HepG2 (cell line): ENCODE data around the gene GADD45GIP1. TPM values are rescaled to one million over a fixed set of nuclear protein-coding genes. Genes with fewer than 3 reads are reported as not detected.

Source experiments
- ATAC-seq: fragments of 200-7000 bp; cut with Tn5 transposase; 3 replicates; pipeline ENCODE4 v1.9.1; 2020; ENCODE audit warnings: mild to moderate bottlenecking, moderate library complexity
- BruUV-seq: library from RNA; stranded (reverse); fragments of 400-500 nt; replicated peaks from 2 replicates; lab custom pipeline; 2021; lab: Mats Ljungman, UMichigan
- CTCF ChIA-PET: fragments of 300-600 bp; formaldehyde crosslinking; extraction: SDS; loops from one replicate; lab custom pipeline; 2021; ENCODE audit warnings: low total read pairs, inconsistent platforms, low intra/inter-chr PET ratio; lab: Yijun Ruan, JAX
- POLR2A ChIA-PET: fragments of 350-600 bp; sonication (Branson Sonifier 250); formaldehyde crosslinking; loops from one replicate; lab custom pipeline; 2020; ENCODE audit warnings: antibody characterized with exemption, inconsistent platforms; lab: Yijun Ruan, JAX
- DNase-seq: peaks from one replicate; pipeline ENCODE4 v3.0.0-alpha.2; 2015; ENCODE audit warnings: low spot score
- FAIRE-seq: peaks from 3 replicates; lab custom pipeline; 2011; peaks lifted over from hg19 to GRCh38; lab: Jason Lieb, UNC
- H2AFZ ChIP-seq: one replicate; pipeline ENCODE4 v1.6.1; 2011; ENCODE audit warnings: low read length, inconsistent platforms
- H3K27ac ChIP-seq: fragments of 300-600 bp; 3 replicates; pipeline ENCODE4 v1.8.0; 2011; ENCODE audit warnings: mixed run types, mild to moderate bottlenecking, mixed read lengths, low read length, inconsistent platforms; ENCODE audit not compliant: insufficient read depth; ENCODE audit errors: extremely low read length
- H3K27me3 ChIP-seq, 2 experiments: fragments of 200-600 bp in 1 of 2; 2 replicates in 1 of 2; 3 replicates in 1 of 2; pipeline versions ENCODE4 v1.6.0 to v1.8.0; 2011; ENCODE audit warnings: low read length in 2 of 2, mild to moderate bottlenecking in 2 of 2, moderate library complexity in 2 of 2, inconsistent platforms in 1 of 2; ENCODE audit not compliant: insufficient read depth in 2 of 2, control insufficient read depth in 1 of 2
- H3K36me3 ChIP-seq, 2 experiments: fragments of 200-600 bp in 1 of 2; replicated peaks in 1 of 2; 2 replicates in 1 of 2; 3 replicates in 1 of 2; pipeline versions ENCODE4 v1.5.1 to v1.8.0; 2011; ENCODE audit warnings: low read length in 2 of 2, inconsistent platforms in 1 of 2; ENCODE audit not compliant: insufficient read depth in 2 of 2, control insufficient read depth in 1 of 2
- H3K4me1 ChIP-seq: 2 replicates; pipeline ENCODE4 v1.5.1; 2012; ENCODE audit warnings: low read length, inconsistent platforms; ENCODE audit not compliant: insufficient read depth
- H3K4me2 ChIP-seq: 2 replicates; pipeline ENCODE4 v1.6.0; 2011; ENCODE audit warnings: low read depth, low read length, inconsistent platforms
- H3K4me3 ChIP-seq, 3 experiments: fragments of 200-600 bp in 1 of 3; sonication (generic), shearing (Covaris generic) in 1 of 3; replicated peaks in 1 of 3; 2 replicates each; pipeline ENCODE4 v1.5.1; 2011 to 2016; ENCODE audit warnings: low read length in 3 of 3, inconsistent platforms in 2 of 3, low read depth in 2 of 3, mild to moderate bottlenecking in 2 of 3, control low read depth in 1 of 3, mixed read lengths in 1 of 3; ENCODE audit not compliant: insufficient read depth in 1 of 3
- H3K79me2 ChIP-seq: one replicate; pipeline ENCODE4 v1.6.1; 2011; ENCODE audit warnings: low read length, inconsistent platforms; ENCODE audit not compliant: insufficient read depth
- H3K9ac ChIP-seq: 2 replicates; pipeline ENCODE4 v1.6.0; 2011; ENCODE audit warnings: mild to moderate bottlenecking, low read depth, low read length, inconsistent platforms; ENCODE audit not compliant: insufficient read depth
- H3K9me3 ChIP-seq: 2 replicates; pipeline ENCODE4 v1.5.1; 2012; ENCODE audit warnings: mild to moderate bottlenecking, low read length
- H4K20me1 ChIP-seq: 2 replicates; pipeline ENCODE4 v1.6.0; 2011; ENCODE audit warnings: inconsistent platforms, mild to moderate bottlenecking, low read length, moderate library complexity; ENCODE audit not compliant: insufficient read depth
- EP300 ChIP-seq, 3 experiments: sonication (generic) in 1 of 3; formaldehyde crosslinking in 1 of 3; IDR thresholded peaks; 2 replicates each; pipeline versions ENCODE4 v1.5.1 to v1.6.1; 2011 to 2020; ENCODE audit warnings: low read depth in 2 of 3, low read length in 2 of 3, borderline replicate concordance in 1 of 3, improper control_type of control experiment in 1 of 3, mild to moderate bottlenecking in 1 of 3, missing genetic modification reagents in 1 of 3, moderate library complexity in 1 of 3
- HDAC1 ChIP-seq: sonication (generic); formaldehyde crosslinking; IDR thresholded peaks from 2 replicates; pipeline ENCODE4 v1.5.1; 2020; ENCODE audit warnings: mild to moderate bottlenecking, missing genetic modification reagents
- NCOA1 ChIP-seq: sonication (generic); formaldehyde crosslinking; IDR thresholded peaks from 2 replicates; pipeline ENCODE4 v1.9.0; 2021; ENCODE audit warnings: missing genetic modification reagents
- RARG ChIP-seq: sonication (generic); formaldehyde crosslinking; IDR thresholded peaks from 2 replicates; pipeline ENCODE4 v1.4.0; 2020; ENCODE audit warnings: low read depth, mild to moderate bottlenecking, missing genetic modification reagents
- SIN3A ChIP-seq: IDR thresholded peaks from 2 replicates; pipeline ENCODE4 v1.6.1; 2011; ENCODE audit warnings: low read depth, mild to moderate bottlenecking, control low read depth, low read length, borderline replicate concordance
- SKI ChIP-seq: fragments of 450-650 bp; IDR thresholded peaks from one replicate; pipeline ENCODE4 v1.6.1; 2018; ENCODE audit warnings: mild to moderate bottlenecking; ENCODE audit not compliant: partially characterized antibody
- ZNF598 ChIP-seq: sonication (generic); formaldehyde crosslinking; IDR thresholded peaks from 2 replicates; pipeline ENCODE4 v1.5.1; 2020; ENCODE audit warnings: mild to moderate bottlenecking, missing genetic modification reagents, borderline replicate concordance
- WGBS: methylation state at CpG from one replicate; pipeline ENCODE4 v1.1.6; 2017; ENCODE audit warnings: low lambda C conversion rate; 5-methylcytosine and 5-hydroxymethylcytosine counted together
- in situ Hi-C: cut with HindIII; loops from 2 replicates; pipeline ENCODE4 v1.10.0; 2017; ENCODE audit warnings: low pct_unique_long_range_greater_than_20kb; ENCODE audit not compliant: extremely low pct_ligation_motif_present
- intact Hi-C: fragments of 100-400 bp; cut with micrococcal nuclease; formaldehyde crosslinking; loops from one replicate; pipeline ENCODE4 v1.10.0; 2022; ENCODE audit not compliant: unreplicated experiment
- polyA plus RNA-seq, 8 experiments: library from polyadenylated mRNA; depleted of rRNA in 3 of 8; stranded (reverse) in 7 of 8; unstranded in 1 of 8; fragments of >200 nt; fragmentation: Illumina TruSeq in 4 of 8; extraction: Trizol in 4 of 8; gene quantifications; 2 replicates each; pipeline versions ENCODE4 v1.2.1 to v1.2.3, GENCODE V29; 2011 to 2016; ENCODE audit warnings: low read depth in 4 of 8, missing spikeins in 1 of 8, mixed read lengths in 1 of 8; ENCODE audit not compliant: insufficient read depth in 1 of 8
- total RNA-seq, 5 experiments: library from RNA; depleted of rRNA; stranded (reverse); fragments of >200 nt; fragmentation: Illumina TruSeq; extraction: Trizol; gene quantifications; 2 replicates each; pipeline ENCODE4 v1.2.3, GENCODE V29; 2016; ENCODE audit warnings: low read depth in 1 of 5
- TF ChIP-seq, protein P1 (sequence below), 2 experiments: fragments of 450-650 bp in 1 of 2; sonication (generic) in 1 of 2; formaldehyde crosslinking; IDR thresholded peaks; 2 replicates each; pipeline versions ENCODE4 v1.5.0 to v1.8.0; 2020 to 2022; ENCODE audit warnings: mild to moderate bottlenecking in 1 of 2, missing genetic modification reagents in 1 of 2
- TF ChIP-seq, protein P2 (sequence below): sonication (generic); formaldehyde crosslinking; IDR thresholded peaks from 2 replicates; pipeline ENCODE4 v1.4.0; 2020; ENCODE audit warnings: missing genetic modification reagents
- TF ChIP-seq, protein P3 (sequence below): sonication (generic); formaldehyde crosslinking; IDR thresholded peaks from 2 replicates; pipeline ENCODE4 v1.4.0; 2020; ENCODE audit warnings: missing genetic modification reagents
- TF ChIP-seq, protein P4 (sequence below): sonication (generic); formaldehyde crosslinking; IDR thresholded peaks from 2 replicates; pipeline ENCODE4 v1.4.0; 2020; ENCODE audit warnings: mild to moderate bottlenecking, missing genetic modification reagents

GADD45GIP1 gene
- total and polyA plus RNA-seq, 2 of the 13 experiments (the other 11 are each of a cell fraction or from before 2014, with no cell fraction given): 24.6 to 30.7 TPM

DNA sequence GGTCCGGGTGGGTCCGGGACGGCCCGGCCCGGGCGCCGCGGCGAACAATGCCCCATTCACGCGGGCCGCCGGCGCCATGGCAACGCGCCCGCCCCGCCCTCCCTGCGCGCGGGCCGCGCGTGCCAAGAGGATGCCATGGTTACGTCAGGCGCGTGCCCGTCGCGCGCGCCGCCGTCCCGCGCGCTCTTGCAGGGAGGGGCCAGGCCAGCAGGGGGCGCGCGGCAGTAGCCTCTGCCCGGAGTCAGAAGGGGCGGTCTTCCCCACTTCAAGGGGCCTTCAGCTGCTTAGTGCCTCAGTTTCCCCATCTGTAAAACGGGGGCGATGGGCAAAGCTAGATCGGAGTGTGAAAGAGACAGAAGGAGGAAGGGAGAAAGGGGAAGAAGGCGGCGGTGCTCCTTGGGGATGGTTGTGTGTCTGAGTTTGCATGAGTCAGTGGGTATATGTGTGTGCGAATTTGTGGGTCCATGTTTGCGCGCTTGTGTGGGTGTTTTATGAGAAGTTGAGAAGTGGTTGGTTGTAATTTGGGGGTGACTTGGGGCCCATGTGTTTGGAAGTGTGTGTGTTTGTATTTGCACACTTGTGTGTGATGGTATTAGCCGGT, 26.6 kb upstream of the GADD45GIP1 start:
- Histone ChIP-seq H3K4me3 (peak overlapping the region in 2 of 3 experiments; percentile 38 to 47; a peak in 1 of 6 replicates), H3K27ac (no peak overlapping the region)
- CTCF ChIA-PET: interaction anchor here (2.4 to 3.8 kb wide), 2 partner anchors 78 to 110 kb away, joined by 11 to 29 read pairs; no protein-coding TSS in a partner anchor
- TF ChIP-seq, protein P1, sequence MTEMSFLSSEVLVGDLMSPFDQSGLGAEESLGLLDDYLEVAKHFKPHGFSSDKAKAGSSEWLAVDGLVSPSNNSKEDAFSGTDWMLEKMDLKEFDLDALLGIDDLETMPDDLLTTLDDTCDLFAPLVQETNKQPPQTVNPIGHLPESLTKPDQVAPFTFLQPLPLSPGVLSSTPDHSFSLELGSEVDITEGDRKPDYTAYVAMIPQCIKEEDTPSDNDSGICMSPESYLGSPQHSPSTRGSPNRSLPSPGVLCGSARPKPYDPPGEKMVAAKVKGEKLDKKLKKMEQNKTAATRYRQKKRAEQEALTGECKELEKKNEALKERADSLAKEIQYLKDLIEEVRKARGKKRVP (CRISPR knock-in tag; IDR thresholded peaks at IDR 0.05): peak in 1 of 2 experiments; percentile 96; a peak in 2 of 4 replicates
- peak; percentile 58 for TF ChIP-seq SKI
- peak; percentile 46; the same call in 1 of the 2 replicates for TF ChIP-seq HDAC1 (CRISPR knock-in tag)
- TF ChIP-seq, protein P2, sequence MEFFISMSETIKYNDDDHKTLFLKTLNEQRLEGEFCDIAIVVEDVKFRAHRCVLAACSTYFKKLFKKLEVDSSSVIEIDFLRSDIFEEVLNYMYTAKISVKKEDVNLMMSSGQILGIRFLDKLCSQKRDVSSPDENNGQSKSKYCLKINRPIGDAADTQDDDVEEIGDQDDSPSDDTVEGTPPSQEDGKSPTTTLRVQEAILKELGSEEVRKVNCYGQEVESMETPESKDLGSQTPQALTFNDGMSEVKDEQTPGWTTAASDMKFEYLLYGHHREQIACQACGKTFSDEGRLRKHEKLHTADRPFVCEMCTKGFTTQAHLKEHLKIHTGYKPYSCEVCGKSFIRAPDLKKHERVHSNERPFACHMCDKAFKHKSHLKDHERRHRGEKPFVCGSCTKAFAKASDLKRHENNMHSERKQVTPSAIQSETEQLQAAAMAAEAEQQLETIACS: peak; percentile 99
- TF ChIP-seq NCOA1 (CRISPR knock-in tag): no peak
- TF ChIP-seq, protein P3, sequence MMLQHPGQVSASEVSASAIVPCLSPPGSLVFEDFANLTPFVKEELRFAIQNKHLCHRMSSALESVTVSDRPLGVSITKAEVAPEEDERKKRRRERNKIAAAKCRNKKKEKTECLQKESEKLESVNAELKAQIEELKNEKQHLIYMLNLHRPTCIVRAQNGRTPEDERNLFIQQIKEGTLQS (CRISPR knock-in tag): peak; percentile 68
- TF ChIP-seq, protein P4, sequence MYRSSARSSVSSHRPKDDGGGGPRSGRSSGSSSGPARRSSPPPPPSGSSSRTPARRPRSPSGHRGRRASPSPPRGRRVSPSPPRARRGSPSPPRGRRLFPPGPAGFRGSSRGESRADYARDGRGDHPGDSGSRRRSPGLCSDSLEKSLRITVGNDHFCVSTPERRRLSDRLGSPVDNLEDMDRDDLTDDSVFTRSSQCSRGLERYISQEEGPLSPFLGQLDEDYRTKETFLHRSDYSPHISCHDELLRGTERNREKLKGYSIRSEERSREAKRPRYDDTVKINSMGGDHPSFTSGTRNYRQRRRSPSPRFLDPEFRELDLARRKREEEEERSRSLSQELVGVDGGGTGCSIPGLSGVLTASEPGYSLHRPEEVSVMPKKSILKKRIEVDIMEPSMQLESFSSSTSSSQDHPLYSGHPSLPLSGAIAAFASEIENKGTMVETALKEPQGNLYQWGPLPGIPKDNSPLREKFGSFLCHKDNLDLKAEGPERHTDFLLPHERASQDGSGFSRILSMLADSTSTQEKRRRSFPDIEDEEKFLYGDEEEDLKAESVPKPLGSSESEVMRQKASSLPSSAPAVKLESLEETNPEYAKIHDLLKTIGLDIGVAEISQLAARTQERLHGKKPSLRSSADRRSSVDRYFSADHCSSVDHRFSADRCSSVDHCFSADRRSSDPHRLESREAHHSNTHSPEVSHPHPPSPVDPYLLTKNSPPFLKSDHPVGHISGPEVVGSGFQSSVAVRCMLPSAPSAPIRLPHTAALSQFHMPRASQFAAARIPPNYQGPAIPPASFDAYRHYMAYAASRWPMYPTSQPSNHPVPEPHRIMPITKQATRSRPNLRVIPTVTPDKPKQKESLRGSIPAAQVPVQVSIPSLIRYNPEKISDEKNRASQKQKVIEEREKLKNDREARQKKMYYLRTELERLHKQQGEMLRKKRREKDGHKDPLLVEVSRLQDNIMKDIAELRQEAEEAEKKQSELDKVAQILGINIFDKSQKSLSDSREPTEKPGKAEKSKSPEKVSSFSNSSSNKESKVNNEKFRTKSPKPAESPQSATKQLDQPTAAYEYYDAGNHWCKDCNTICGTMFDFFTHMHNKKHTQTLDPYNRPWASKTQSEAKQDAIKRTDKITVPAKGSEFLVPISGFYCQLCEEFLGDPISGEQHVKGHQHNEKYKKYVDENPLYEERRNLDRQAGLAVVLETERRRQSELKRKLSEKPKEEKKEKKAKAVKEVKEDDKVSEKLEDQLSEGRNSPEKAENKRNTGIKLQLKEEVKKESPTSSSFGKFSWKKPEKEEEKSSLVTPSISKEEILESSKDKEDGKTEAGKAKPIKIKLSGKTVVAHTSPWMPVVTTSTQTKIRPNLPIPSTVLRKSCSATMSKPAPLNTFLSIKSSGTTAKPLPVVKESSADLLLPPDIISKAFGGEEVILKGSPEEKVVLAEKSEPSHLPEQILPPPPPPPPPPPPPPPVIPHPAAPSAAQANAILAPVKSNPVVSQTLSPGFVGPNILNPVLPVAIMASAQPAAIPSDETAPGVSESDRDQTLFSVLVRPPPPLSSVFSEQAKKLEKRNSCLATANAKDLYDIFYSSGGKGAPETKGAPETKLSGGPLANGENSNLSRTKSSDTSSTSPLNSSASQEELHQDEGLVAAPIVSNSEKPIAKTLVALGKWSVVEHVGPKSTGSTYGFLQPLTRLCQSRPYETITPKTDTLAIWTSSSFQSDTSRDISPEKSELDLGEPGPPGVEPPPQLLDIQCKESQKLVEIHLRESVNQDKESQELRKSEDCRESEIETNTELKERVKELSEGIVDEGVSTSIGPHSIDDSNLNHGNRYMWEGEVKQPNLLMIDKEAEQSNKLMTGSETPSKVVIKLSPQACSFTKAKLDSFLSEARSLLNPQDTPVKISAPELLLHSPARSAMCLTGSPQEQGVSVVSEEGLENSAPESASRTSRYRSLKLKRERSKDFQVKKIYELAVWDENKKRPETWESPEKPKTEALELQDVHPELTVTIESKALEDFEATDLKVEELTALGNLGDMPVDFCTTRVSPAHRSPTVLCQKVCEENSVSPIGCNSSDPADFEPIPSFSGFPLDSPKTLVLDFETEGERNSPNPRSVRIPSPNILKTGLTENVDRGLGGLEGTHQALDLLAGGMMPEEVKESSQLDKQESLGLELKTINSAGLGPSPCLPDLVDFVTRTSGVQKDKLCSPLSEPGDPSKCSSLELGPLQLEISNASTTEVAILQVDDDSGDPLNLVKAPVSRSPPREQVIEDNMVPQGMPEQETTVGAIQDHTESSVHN (CRISPR knock-in tag): no peak
- no peak for TF ChIP-seq RARG (CRISPR knock-in tag)
- TF ChIP-seq SIN3A: peak; percentile 36; the same call in 1 of the 2 replicates
- peak; percentile 35 to 41; a peak in 2 of 4 replicates for TF ChIP-seq EP300 (IDR thresholded peaks at IDR 0.05; ENCODE audit: low read depth in 2 of 2, low read length in 2 of 2)
- TF ChIP-seq EP300 (CRISPR knock-in tag; IDR thresholded peaks at IDR 0.05; ENCODE audit: borderline replicate concordance): peak; percentile 12; the same call in 1 of the 2 replicates
- TF ChIP-seq ZNF598 (CRISPR knock-in tag): no peak

More for the DNA sequence above, 26.6 kb upstream of the GADD45GIP1 start:
- H3K36me3 ChIP-seq: no peaks in the 10 kb centered on the region
- no TSS peak for BruUV-seq
- no peak overlapping the region for H3K9ac ChIP-seq
- peak; percentile 8; the same call in 1 of the 3 replicates for ATAC-seq
- no peaks in the 10 kb centered on the region for H3K79me2 ChIP-seq
- peaks cover 0 to 5% of the 10 kb centered on the region in 2 experiments; a peak in 1 of 5 replicates for H3K27me3 ChIP-seq
- 7% methylated on average over 51 of the region's 51 CpGs for WGBS
- peak overlapping the region; percentile 67 for H3K4me2 ChIP-seq
- DNase-seq: peak; percentile 53
- no peaks in the 10 kb centered on the region for H3K9me3 ChIP-seq
- in situ Hi-C loops: no loop called here
- no peak overlapping the region for H2AFZ ChIP-seq
- POLR2A ChIA-PET: interaction anchor here (2.2 to 3.6 kb wide), 2 partner anchors 48 to 77 kb away, joined by 7 to 36 read pairs; no protein-coding TSS in a partner anchor
- no peak for FAIRE-seq
- intact Hi-C loops: loop anchor here (2.0 kb wide), 1 partner anchor 49 kb away; no protein-coding TSS in a partner anchor
- H3K4me1 ChIP-seq: peaks cover 60% of the 10 kb centered on the region
- no peaks in the 10 kb centered on the region for H4K20me1 ChIP-seq
